ENCODE data around the gene NSD2.

Gene NSD2

GRCh38 chr4:2006956-2007653 lies 135.9 kb downstream of the NSD2 start:
- Histone ChIP-seq H3K4me3 (ENCODE audit: insufficient read depth, low read length, poor library complexity, severe bottlenecking) (peak overlapping the region; percentile 83), H3K9ac (ENCODE audit: low read length) (peak overlapping the region; percentile 78), H3K79me2 (ENCODE audit: insufficient read depth, low read length) (peaks cover 65% of the 10 kb centered on the region), H3K27me3 (ENCODE audit: low read length) (no peaks in the 10 kb centered on the region), H3F3A (ENCODE audit: insufficient read depth) (0 out of 2 replicates have a peak, but pooled peaks cover 15% of the 10 kb centered on the region), H3K4me2 (ENCODE audit: low read depth, low read length, poor library complexity, severe bottlenecking) (peak overlapping the region; percentile 99), H3K27ac (ENCODE audit: low read depth, low read length) (no peak overlapping the region), H3K36me3 (ENCODE audit: low read length) (0 out of 2 replicates have a peak, but pooled peaks cover 5% of the 10 kb centered on the region), H3K9me3 (ENCODE audit: insufficient read depth, low read length) (no peaks in the 10 kb centered on the region), H3K9me2 (replicated peaks; ENCODE audit: insufficient read depth, low read length) (no peaks in the 10 kb centered on the region), H2AFZ (ENCODE audit: low read depth, low read length, severe bottlenecking) (no peak overlapping the region), H4K20me1 (ENCODE audit: low read depth, low read length) (no peaks in the 10 kb centered on the region)
- TF ChIP-seq CTCF (IDR thresholded peaks at IDR 0.05; ENCODE audit: insufficient read depth, low read length, poor library complexity, severe bottlenecking) (no peak), EZH2phosphoT487 (conservative IDR thresholded peaks at IDR 0.05; ENCODE audit: low read length) (no peak)

GRCh38 chr4:2007804-2008670 lies 136.8 kb downstream of the NSD2 start:
- peak overlapping the region; percentile 78 for H3K9ac ChIP-seq (ENCODE audit: low read length)
- H3F3A ChIP-seq (ENCODE audit: insufficient read depth), result 0 out of 2 replicates have a peak, but pooled peaks cover 15% of the 10 kb centered on the region
- no peaks in the 10 kb centered on the region for H3K9me3 ChIP-seq (ENCODE audit: insufficient read depth, low read length)
- H3K4me3 ChIP-seq (ENCODE audit: insufficient read depth, low read length, poor library complexity, severe bottlenecking), result peak overlapping the region; percentile 83
- H3K4me2 ChIP-seq (ENCODE audit: low read depth, low read length, poor library complexity, severe bottlenecking), result peak overlapping the region; percentile 99
- no peak overlapping the region for H2AFZ ChIP-seq (ENCODE audit: low read depth, low read length, severe bottlenecking)
- H3K27me3 ChIP-seq (ENCODE audit: low read length), result no peaks in the 10 kb centered on the region
- H4K20me1 ChIP-seq (ENCODE audit: low read depth, low read length), result no peaks in the 10 kb centered on the region
- H3K36me3 ChIP-seq (ENCODE audit: low read length), result 0 out of 2 replicates have a peak, but pooled peaks cover 5% of the 10 kb centered on the region
- H3K9me2 ChIP-seq (replicated peaks; ENCODE audit: insufficient read depth, low read length), result no peaks in the 10 kb centered on the region
- TF ChIP-seq EZH2phosphoT487 (conservative IDR thresholded peaks at IDR 0.05; ENCODE audit: low read length), result no peak
- no peak for TF ChIP-seq CTCF (IDR thresholded peaks at IDR 0.05; ENCODE audit: insufficient read depth, low read length, poor library complexity, severe bottlenecking)
- H3K27ac ChIP-seq (ENCODE audit: low read depth, low read length), result peak overlapping the region; percentile 86; the same call in 1 of the 2 replicates
- H3K79me2 ChIP-seq (ENCODE audit: insufficient read depth, low read length), result peaks cover 56% of the 10 kb centered on the region

GRCh38 chr4:2008671-2008920 lies 137.4 kb downstream of the NSD2 start:
- H3K36me3 ChIP-seq (ENCODE audit: low read length), result 0 out of 2 replicates have a peak, but pooled peaks cover 5% of the 10 kb centered on the region

More at GRCh38 chr4:2008671-2008920, 137.4 kb downstream of the NSD2 start:
- no peaks in the 10 kb centered on the region for H3K9me2 ChIP-seq (replicated peaks; ENCODE audit: insufficient read depth, low read length)
- peaks cover 50% of the 10 kb centered on the region for H3K79me2 ChIP-seq (ENCODE audit: insufficient read depth, low read length)
- H2AFZ ChIP-seq (ENCODE audit: low read depth, low read length, severe bottlenecking), result peak overlapping the region; percentile 94
- peak overlapping the region; percentile 83 for H3K4me3 ChIP-seq (ENCODE audit: insufficient read depth, low read length, poor library complexity, severe bottlenecking)
- peak overlapping the region; percentile 78 for H3K9ac ChIP-seq (ENCODE audit: low read length)
- H3K4me2 ChIP-seq (ENCODE audit: low read depth, low read length, poor library complexity, severe bottlenecking), result peak overlapping the region; percentile 99
- H3K27ac ChIP-seq (ENCODE audit: low read depth, low read length), result peak overlapping the region; percentile 86
- TF ChIP-seq EZH2phosphoT487 (conservative IDR thresholded peaks at IDR 0.05; ENCODE audit: low read length) (no peak), CTCF (IDR thresholded peaks at IDR 0.05; ENCODE audit: insufficient read depth, low read length, poor library complexity, severe bottlenecking) (no peak)
- H3K27me3 ChIP-seq (ENCODE audit: low read length), result no peaks in the 10 kb centered on the region
- H3K9me3 ChIP-seq (ENCODE audit: insufficient read depth, low read length), result no peaks in the 10 kb centered on the region
- H4K20me1 ChIP-seq (ENCODE audit: low read depth, low read length), result no peaks in the 10 kb centered on the region
- H3F3A ChIP-seq (ENCODE audit: insufficient read depth), result 0 out of 2 replicates have a peak, but pooled peaks cover 15% of the 10 kb centered on the region

Measured in SU-DHL-6 (cell line).